OCI-LY3 (cell line): Measurements from ENCODE around the gene METTL24.

Source experiments
- EZH2phosphoT487 ChIP-seq: fragments of 200-600 bp; shearing (Covaris generic); IDR thresholded peaks from 2 replicates; pipeline ENCODE4 v1.6.1; 2018; ENCODE audit warnings: antibody characterized with exemption, mixed run types, low read depth
- TF ChIP-seq, protein P1 (sequence below): fragments of 200-600, 300-600 bp; sonication (generic); IDR thresholded peaks from 2 replicates; pipeline ENCODE4 v1.5.1; 2014; ENCODE audit warnings: antibody characterized with exemption, low read length, low read depth

GRCh38 chr6:110341067-110341466 is 17.1 kb downstream of the METTL24 start:
- TF ChIP-seq, protein P1, sequence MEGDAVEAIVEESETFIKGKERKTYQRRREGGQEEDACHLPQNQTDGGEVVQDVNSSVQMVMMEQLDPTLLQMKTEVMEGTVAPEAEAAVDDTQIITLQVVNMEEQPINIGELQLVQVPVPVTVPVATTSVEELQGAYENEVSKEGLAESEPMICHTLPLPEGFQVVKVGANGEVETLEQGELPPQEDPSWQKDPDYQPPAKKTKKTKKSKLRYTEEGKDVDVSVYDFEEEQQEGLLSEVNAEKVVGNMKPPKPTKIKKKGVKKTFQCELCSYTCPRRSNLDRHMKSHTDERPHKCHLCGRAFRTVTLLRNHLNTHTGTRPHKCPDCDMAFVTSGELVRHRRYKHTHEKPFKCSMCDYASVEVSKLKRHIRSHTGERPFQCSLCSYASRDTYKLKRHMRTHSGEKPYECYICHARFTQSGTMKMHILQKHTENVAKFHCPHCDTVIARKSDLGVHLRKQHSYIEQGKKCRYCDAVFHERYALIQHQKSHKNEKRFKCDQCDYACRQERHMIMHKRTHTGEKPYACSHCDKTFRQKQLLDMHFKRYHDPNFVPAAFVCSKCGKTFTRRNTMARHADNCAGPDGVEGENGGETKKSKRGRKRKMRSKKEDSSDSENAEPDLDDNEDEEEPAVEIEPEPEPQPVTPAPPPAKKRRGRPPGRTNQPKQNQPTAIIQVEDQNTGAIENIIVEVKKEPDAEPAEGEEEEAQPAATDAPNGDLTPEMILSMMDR = no peak
- no peak for TF ChIP-seq EZH2phosphoT487
